SK-N-MC (cell line): ENCODE measurements around the gene FAT4.

ENCODE experiments used
- EZH2 ChIP-seq: fragments of 200-600 bp; sonication (generic); IDR thresholded peaks from one replicate; pipeline ENCODE4 v1.6.1; 2017; ENCODE audit warnings: antibody characterized with exemption
- POLR2AphosphoS5 ChIP-seq: IDR thresholded peaks from 2 replicates; pipeline ENCODE4 v1.6.1; 2012; ENCODE audit warnings: mild to moderate bottlenecking, low read depth, low read length, borderline replicate concordance

DNA sequence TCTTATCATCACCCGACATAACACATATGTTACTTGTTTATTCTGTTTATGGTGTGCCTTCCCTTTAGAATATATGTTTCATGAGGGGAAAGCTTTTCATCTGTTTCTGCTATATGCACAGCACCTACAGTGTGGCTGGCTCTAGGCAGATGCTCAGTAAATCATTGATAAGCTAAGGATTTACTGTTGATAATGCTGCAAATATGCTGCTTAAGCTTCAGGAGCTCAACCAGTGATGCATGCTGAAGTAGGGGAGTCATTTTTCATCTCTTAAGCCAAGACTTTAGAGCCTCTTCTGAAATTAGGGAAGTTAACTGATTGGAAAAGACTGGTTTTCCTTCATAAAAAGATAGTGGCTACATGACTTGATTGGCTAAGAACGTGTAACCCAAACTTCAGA is 16.4 kb downstream of the FAT4 start:
- TF ChIP-seq POLR2AphosphoS5, result no peak
- TF ChIP-seq EZH2, result no peak
